CD1c-positive myeloid dendritic cell (primary cell): ENCODE results near the gene GAL.

ENCODE experiments used
- DNase-seq: peaks from one replicate; pipeline ENCODE4 v3.0.0-alpha.2; 2016; ENCODE audit errors: extremely low spot score

The GAL gene

GRCh38 chr11:68680541-68681231 lies 3.7 kb upstream of the GAL start:
- DNase-seq = no peak

DNA sequence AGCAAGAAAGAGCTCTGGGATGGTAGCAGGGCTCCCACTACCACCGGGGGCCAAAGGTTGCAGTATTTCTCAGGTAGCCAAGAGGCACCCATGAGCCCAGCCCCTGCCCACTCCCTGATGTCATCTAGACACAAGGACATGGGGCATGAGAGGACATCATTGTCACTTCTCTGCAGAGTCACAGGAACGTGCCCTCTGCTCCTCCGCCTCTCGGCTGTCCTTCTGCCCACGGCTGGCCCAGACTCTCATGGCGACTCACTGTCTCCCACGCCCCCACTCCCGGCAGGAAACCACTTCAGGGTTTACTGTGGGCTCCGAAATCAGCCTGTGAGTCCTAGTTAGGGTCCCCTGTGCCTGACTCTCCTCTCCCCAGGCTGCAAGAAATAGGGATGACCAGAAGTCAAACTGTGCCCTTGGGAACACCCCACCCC lies 1.8 kb upstream of the GAL start:
- peak; percentile 37 for DNase-seq

- DNase-seq = no peak
Observed at GRCh38 chr11:68683121-68683520, 1.2 kb upstream of the GAL start.

DNA sequence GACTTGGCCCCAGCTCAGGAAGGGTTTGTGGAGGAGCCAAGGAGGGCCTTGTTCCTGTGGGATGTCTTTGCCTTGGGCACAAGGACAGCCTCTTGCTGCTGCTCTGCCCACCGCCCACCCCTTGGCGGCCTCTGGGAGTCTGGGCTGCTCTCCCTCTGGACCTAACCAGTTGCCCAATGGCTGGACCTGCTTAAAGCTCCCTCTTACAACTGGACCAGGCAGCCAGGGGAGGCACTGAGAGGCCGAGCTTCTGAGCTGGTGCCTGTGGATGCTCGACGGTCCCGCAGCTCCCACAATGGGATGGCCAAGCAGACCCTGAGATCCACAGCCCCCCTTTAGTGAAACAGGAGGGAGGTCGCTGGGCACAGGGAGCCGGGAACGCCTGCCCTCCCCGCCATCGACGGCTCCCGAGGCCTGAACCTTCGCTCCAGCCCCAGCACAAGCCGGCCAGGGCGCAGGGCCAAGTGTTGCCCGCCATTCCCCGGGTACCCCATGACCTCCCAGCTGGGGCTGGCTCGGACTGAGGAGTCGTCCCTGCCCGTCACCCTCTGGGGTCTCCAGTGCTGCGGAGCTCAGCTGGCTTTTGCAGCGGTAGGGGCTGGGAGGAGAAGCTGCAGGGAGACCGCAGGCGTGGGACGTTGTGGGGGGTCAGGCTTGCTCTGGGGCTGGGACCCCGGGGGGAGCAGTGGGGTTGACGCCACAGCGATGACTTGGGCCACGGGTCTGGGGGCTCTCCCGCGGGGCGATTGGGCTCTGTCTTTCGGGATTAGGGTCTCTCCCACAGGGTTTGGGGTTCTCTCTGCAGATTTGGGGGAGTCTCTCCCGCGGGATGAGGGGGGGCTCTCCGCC lies 584 bp upstream of the GAL start:
- no peak for DNase-seq

GRCh38 chr11:68685656-68686380 lies 1.5 kb downstream of the GAL start:
- no peak for DNase-seq

DNA sequence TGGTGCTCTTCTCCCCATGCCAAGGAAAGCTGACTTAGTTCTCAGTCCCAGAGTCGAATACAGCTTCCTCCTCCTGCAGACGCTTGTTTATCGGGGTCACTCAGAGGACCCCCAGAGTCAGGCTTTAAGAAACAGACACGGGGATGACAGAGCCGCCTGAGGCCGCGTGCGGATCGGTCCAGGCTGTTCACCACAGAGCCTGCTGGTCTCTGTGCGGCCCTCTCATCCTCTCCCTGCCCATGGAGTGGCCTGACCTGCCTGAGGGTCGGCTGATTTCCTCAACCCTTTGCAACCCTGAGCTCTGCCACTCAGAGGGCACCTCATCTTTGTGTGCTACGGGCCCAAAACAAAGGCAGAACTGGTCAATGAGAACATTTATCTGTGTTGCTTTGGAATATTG lies 2.1 kb downstream of the GAL start:
- no peak for DNase-seq

DNA sequence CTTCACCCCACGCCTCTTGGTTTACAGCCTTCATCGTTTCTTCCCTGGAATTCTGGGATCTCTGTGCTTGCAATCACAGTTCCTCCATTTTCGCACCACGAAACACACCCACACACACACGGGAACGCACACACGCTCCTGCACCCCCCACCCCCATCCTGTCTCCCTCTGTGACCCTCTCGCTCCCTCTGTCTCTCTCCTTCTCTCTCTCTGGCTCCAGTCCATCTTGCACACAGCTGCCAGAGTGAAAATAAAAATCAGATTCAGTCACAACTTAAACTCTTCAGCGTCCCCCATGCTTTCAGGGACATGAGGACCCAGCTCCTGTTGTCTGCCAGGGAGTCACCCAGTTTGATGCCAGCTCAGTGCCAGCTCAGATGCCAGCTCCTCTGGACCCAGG lies 3.0 kb downstream of the GAL start:
- no peak for DNase-seq

- DNase-seq = no peak
Observed at GRCh38 chr11:68687986-68688385, 3.6 kb downstream of the GAL start.

GRCh38 chr11:68688881-68689280 lies 4.5 kb downstream of the GAL start:
- no peak for DNase-seq

GRCh38 chr11:68689737-68690625 lies 5.6 kb downstream of the GAL start:
- no peak for DNase-seq

DNA sequence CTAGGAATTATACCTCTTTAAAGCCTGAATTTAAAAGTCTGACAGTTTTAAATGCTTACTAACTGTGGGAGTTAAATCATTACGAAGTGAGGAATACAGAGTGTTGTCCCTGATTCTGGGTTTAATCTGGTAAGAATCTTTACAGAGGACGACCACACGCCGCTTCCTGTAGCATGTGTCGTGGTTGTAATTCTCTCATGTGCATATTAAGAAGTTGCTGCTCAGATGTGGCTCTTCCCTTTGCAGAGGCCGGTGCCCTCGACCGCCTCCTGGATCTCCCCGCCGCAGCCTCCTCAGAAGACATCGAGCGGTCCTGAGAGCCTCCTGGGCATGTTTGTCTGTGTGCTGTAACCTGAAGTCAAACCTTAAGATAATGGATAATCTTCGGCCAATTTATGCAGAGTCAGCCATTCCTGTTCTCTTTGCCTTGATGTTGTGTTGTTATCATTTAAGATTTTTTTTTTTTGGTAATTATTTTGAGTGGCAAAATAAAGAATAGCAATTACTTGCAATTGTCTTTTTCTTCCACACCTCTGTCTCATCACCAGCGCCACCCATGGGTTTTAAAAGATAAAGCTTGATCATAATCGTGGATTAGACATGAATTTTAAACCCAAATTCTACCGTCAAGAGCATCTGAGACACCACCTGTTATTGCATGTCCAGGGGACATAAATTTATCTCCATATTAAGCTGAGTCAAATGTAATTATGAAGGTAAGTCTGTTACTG lies 6.5 kb downstream of the GAL start:
- no peak for DNase-seq

DNA sequence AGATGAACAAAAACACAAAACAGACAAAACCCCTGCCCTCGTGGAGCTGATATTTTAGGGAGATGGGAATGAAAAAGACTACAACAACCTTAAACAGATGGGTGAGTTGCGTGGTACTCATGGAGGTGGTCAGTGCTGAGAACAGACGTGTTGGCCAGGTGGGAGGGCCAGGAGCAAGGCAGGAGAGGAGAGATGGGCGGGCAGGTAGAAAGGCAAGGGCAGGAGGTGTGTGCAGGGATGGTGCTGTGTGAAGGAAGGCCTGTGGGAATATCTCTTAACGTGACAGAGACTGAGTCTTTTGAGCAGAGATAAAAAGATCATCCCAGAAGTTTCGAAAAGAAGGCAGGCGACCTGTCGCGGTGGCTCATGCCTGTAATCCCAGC lies 7.0 kb downstream of the GAL start:
- DNase-seq = no peak

GRCh38 chr11:68692115-68692514 lies 7.8 kb downstream of the GAL start:
- no peak for DNase-seq

DNA sequence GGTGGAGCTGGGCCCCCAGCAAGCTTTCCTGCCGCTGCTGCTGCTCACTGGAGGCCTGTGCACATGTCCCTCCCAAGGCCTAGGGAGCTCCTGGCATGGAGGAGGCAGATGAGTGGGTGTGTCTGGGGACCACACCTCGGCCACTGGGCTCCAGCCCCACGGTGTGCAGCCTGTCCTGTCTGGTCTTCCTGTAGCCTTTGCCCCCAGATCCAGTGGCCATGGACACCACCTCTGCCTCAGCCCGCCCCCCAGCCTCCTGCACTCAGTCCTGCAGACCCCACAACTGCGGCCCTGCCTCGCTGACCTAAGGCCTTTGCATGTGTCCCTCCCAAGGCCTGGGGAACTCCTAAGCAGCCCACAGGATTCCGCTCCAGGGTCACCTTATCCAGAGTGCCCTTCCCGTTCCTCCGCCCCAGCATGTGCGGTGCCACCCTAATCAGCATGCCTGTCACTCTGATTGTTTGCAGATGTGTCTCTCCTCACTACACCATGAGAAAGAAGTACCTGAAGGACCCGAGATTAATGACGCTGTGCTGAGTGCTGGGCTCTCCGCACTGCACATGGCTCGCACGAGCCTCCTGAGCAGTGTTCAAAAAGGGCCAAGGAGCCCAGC lies 8.6 kb downstream of the GAL start:
- no peak for DNase-seq

DNA sequence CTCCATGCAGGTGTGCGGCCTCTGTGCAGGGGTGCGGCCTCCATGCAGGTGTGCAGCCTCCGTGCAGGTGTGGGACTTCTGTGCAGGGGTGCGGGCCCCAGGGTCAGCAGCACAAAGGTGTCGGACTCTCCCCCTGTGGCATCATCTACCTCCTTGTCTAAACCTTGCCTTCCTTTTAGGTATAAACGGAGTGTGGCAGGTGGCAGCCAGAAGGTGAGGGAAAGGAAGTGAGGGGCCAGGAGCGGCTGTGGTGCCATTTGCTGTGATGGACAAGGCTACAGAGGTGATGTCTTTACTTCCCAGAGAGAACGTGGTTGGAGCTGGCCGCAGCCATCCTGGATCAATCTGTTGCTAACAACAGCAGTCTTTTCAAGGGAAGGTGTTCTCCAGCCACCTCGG lies 9.1 kb downstream of the GAL start:
- no peak for DNase-seq

DNA sequence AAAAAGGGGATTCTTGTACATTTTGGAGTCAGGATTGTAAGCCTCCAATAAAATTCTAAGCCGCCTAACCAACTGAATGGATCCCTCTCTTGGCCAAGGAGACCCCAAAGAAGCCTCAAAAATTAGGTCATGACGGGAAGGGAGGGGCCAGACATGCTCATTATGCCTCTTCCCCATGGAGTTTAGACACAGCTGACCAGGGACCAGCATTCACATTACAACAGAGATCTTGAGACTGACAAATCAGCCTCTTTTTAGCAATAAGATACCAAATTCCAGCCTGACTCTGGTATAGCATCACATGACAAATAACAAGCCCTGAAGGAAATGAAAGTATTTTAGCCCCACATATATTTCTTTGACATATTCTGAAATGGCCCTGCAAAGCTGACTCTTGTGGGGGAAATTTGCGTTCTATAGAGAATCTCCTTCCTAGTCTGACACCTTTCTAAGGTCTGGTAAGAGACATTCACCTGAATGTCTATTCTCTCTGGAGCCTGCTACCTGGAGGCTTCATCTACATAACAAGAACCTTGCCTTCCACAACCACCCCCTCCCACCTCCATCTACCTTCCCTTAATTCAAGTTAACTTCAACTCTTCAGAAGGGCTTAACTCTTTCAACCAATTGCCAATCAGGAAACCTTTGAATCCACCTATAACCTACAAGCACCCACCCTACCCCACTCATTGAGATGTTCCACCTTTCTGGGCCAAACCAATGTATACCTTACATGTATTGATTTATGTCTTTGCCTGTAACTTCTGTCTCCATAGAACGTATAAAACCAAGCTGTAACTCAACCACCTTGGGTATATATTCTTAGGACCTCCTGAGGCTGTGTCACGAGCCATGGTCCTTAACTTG lies 10.3 kb downstream of the GAL start:
- DNase-seq = no peak

GRCh38 chr11:68695531-68695930 lies 11.2 kb downstream of the GAL start:
- DNase-seq = no peak

GRCh38 chr11:68698993-68699392 lies 14.6 kb downstream of the GAL start:
- no peak for DNase-seq

DNA sequence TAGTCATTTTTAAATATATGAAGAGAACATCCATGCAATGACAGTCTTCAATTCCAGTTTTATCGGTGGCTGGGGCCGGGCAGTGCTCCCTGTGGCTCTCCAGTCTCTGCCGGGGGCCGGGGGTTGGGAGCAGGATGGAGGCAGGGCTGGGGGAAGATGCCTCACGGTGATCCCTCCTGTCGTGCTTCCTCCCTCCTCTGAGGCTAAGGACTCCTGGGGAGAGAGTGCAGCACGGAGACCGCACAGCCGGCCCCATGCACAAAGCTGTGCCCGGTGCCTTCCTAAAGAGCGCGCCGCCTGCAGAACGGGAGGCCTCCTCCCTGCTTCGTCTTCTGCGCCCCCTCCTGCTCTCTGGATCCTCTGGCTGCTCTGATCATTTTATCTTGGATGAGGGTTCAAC lies 20.5 kb downstream of the GAL start:
- no peak for DNase-seq

GRCh38 chr11:68707527-68707926 lies 23.2 kb downstream of the GAL start:
- DNase-seq = no peak
